ENCODE measurements around the gene ALPL.

GRCh38 chr1:21510885-21511578 lies 1.8 kb downstream of the ALPL start:
- TF ChIP-seq CTCF (conservative IDR thresholded peaks at IDR 0.05 in 1 of 2, IDR thresholded peaks at IDR 0.05 in 1 of 2; ENCODE audit: low read depth in 1 of 2, low read length in 2 of 2) = no peak
- TF ChIP-seq EZH2 (IDR thresholded peaks at IDR 0.05; ENCODE audit: low read length, missing control alignments) = no peak

All from fibroblast of lung (primary cell).